Hepatocyte (in vitro differentiated cells): ENCODE results near the gene SYT1.
"Not testable (repeated sequence)": the region's sequence is repeated elsewhere in the genome, so short reads cannot be mapped to it uniquely, and the experiment has no call there.

ENCODE experiments used
- CTCF ChIP-seq: fragments of 200-600 bp; sonication (generic); IDR thresholded peaks from 2 replicates; pipeline ENCODE4 v1.5.1; 2016; ENCODE audit warnings: antibody characterized with exemption, mild to moderate bottlenecking; ENCODE audit not compliant: poor library complexity
- EZH2 ChIP-seq: fragments of 200-600 bp; sonication (generic); IDR thresholded peaks from 2 replicates; pipeline ENCODE4 v1.6.1; 2016; ENCODE audit warnings: antibody characterized with exemption, mild to moderate bottlenecking, borderline replicate concordance
- EZH2phosphoT487 ChIP-seq: fragments of 200-600 bp; sonication (generic); IDR thresholded peaks from one replicate; pipeline ENCODE4 v1.6.1; 2018; ENCODE audit warnings: antibody characterized with exemption, mild to moderate bottlenecking, low read depth, moderate library complexity; ENCODE audit not compliant: unreplicated experiment, severe bottlenecking

- TF ChIP-seq EZH2, CTCF, EZH2phosphoT487: not testable (repeated sequence)
These were observed 345.8 kb downstream of the SYT1 start for GRCh38 chr12:79210403-79210802.
